Measurements from ENCODE around the gene DPF3. TPM values are rescaled to one million over a fixed set of nuclear protein-coding genes. Genes with fewer than 3 reads are reported as not detected.

DPF3 gene
- total RNA-seq, 3 donors from 2014 or later (not counting 1 experiment from before 2014, with no cell fraction given): 1.4 to 1.8 (median 1.4) TPM

GRCh38 chr14:72864712-72865365 is 29.1 kb downstream of the DPF3 start:
- no peaks in the 10 kb centered on the region for H3K36me3 ChIP-seq (ENCODE audit: control insufficient read depth, insufficient read depth, low read length)

GRCh38 chr14:72863216-72864006 is 30.5 kb downstream of the DPF3 start:
- ATAC-seq (no peak), DNase-seq (no peak)
- no peak overlapping the region for H3K4me3 ChIP-seq (ENCODE audit: low read length)
- H3K27ac Mint-ChIP-seq: no peak overlapping the region
- no peaks in the 10 kb centered on the region for H3K9me3 Mint-ChIP-seq
- H3K4me3 Mint-ChIP-seq: no peak overlapping the region
- no peaks in the 10 kb centered on the region for H3K36me3 Mint-ChIP-seq
- H3K27me3 ChIP-seq (ENCODE audit: control insufficient read depth, insufficient read depth, low read length): no peaks in the 10 kb centered on the region
- peaks cover 5 to 9% of the 10 kb centered on the region in 2 donors for H3K27me3 Mint-ChIP-seq (ENCODE audit: low read depth in 2 of 2)
- no peaks in the 10 kb centered on the region for H3K4me1 ChIP-seq (ENCODE audit: control insufficient read depth, insufficient read depth, low read length)
- intact Hi-C loops (cut with micrococcal nuclease): no loop called here
- no peaks in the 10 kb centered on the region for H3K4me1 Mint-ChIP-seq
- TF ChIP-seq CTCF (IDR thresholded peaks at IDR 0.05): no peak
- no peaks in the 10 kb centered on the region for H3K36me3 ChIP-seq (ENCODE audit: control insufficient read depth, insufficient read depth, low read length)
- no peaks in the 10 kb centered on the region for H3K9me3 ChIP-seq (ENCODE audit: control insufficient read depth, insufficient read depth, low read length)
- 66% methylated on average over 7 of the region's 7 CpGs for WGBS (ENCODE audit: insufficient coverage)
- no peak overlapping the region for H3K27ac ChIP-seq (ENCODE audit: low read length)

More at GRCh38 chr14:72864712-72865365, 29.1 kb downstream of the DPF3 start:
- Mint-ChIP-seq H3K4me1 (no peaks in the 10 kb centered on the region), H3K4me3 (no peak overlapping the region), H3K27me3 (ENCODE audit: low read depth in 2 of 2) (peaks cover 5 to 9% of the 10 kb centered on the region in 2 donors), H3K9me3 (no peaks in the 10 kb centered on the region), H3K27ac (no peak overlapping the region), H3K36me3 (no peaks in the 10 kb centered on the region)
- no peak for ATAC-seq
- intact Hi-C loops (cut with micrococcal nuclease): no loop called here
- Histone ChIP-seq H3K27me3 (ENCODE audit: control insufficient read depth, insufficient read depth, low read length) (no peaks in the 10 kb centered on the region), H3K27ac (ENCODE audit: low read length) (no peak overlapping the region), H3K4me1 (ENCODE audit: control insufficient read depth, insufficient read depth, low read length) (no peaks in the 10 kb centered on the region), H3K9me3 (ENCODE audit: control insufficient read depth, insufficient read depth, low read length) (no peaks in the 10 kb centered on the region), H3K4me3 (ENCODE audit: low read length) (no peak overlapping the region)
- no peak for TF ChIP-seq CTCF (IDR thresholded peaks at IDR 0.05)
- 87% methylated on average over 6 of the region's 6 CpGs for WGBS (ENCODE audit: insufficient coverage)
- DNase-seq: no peak

DNA sequence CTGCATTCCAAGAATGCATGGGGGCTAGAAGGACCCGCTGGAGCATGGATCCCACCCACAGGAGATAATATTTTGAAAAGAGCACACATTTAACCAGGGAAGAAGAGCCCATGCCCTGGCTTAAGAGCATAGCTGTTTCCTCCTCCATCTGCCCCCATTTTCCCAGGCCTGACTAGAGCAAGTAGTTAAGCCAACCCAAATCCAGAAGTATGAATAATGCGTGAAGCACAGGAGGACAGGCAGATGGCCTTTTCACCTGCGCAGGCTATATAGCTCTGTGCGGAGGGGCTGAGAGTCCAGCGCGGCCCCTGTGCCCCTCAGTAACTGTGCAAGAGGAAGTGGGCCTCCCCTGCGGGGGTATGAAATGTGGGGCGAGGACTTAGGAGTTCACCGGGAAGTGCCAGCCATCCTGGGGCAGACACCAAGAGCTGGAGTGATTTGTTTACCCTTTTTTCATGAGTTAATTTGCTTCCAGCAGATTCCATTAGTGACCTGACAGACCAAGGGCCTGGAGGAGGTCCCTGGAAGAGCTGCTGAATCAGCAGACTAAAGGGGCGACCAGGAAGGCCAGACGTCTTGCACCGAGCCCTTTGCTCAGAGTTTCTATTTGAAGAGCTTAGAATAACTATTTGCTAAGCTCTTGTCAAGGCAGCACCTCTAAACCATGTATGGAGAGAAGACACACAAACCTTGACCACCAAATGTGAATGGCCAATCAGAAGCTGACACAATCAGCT is 37.2 kb downstream of the DPF3 start:
- intact Hi-C loops (cut with micrococcal nuclease): no loop called here
- no peak overlapping the region for H3K4me3 Mint-ChIP-seq
- Histone ChIP-seq H3K36me3 (ENCODE audit: control insufficient read depth, insufficient read depth, low read length) (no peaks in the 10 kb centered on the region), H3K4me3 (ENCODE audit: low read length) (no peak overlapping the region), H3K27me3 (ENCODE audit: control insufficient read depth, insufficient read depth, low read length) (no peaks in the 10 kb centered on the region), H3K4me1 (ENCODE audit: control insufficient read depth, insufficient read depth, low read length) (peaks cover 3% of the 10 kb centered on the region), H3K9me3 (ENCODE audit: control insufficient read depth, insufficient read depth, low read length) (no peaks in the 10 kb centered on the region), H3K27ac (ENCODE audit: low read length) (no peak overlapping the region)
- peaks cover 2 to 5% of the 10 kb centered on the region in 2 donors for H3K27me3 Mint-ChIP-seq (ENCODE audit: low read depth in 2 of 2)
- WGBS (ENCODE audit: insufficient coverage): 80% methylated on average over 12 of the region's 12 CpGs
- no peaks in the 10 kb centered on the region for H3K36me3 Mint-ChIP-seq
- peaks cover 0 to 5% of the 10 kb centered on the region in 2 donors for H3K4me1 Mint-ChIP-seq
- H3K27ac Mint-ChIP-seq: no peak overlapping the region
- TF ChIP-seq CTCF (IDR thresholded peaks at IDR 0.05): no peak
- ATAC-seq (no peak), DNase-seq (no peak)
- no peaks in the 10 kb centered on the region for H3K9me3 Mint-ChIP-seq
